Kidney epithelial cell (primary cell): Measurements from ENCODE around the gene NPHP3. TPM values are rescaled to one million over a fixed set of nuclear protein-coding genes. Genes with fewer than 3 reads are reported as not detected.

Experiments used
- DNase-seq: peaks from one replicate; pipeline ENCODE4 v3.0.0-alpha.2; 2010; ENCODE audit warnings: low read depth
- H3K27me3 ChIP-seq: 2 replicates; pipeline ENCODE4 v1.6.0; 2011; ENCODE audit warnings: low read length; ENCODE audit not compliant: control insufficient read depth, insufficient read depth
- H3K36me3 ChIP-seq: 2 replicates; pipeline ENCODE4 v1.5.1; 2011; ENCODE audit warnings: low read length; ENCODE audit not compliant: control insufficient read depth, insufficient read depth
- H3K4me3 ChIP-seq: 2 replicates; pipeline ENCODE4 v1.5.1; 2011; ENCODE audit warnings: low read depth, mild to moderate bottlenecking, control low read depth, low read length
- CTCF ChIP-seq: IDR thresholded peaks from 2 replicates; pipeline ENCODE4 v1.5.1; 2011; ENCODE audit warnings: mild to moderate bottlenecking, moderate library complexity, low read length, control low read depth, inconsistent platforms; ENCODE audit not compliant: insufficient read depth, poor library complexity, severe bottlenecking
- total RNA-seq: library from RNA; depleted of rRNA; stranded (reverse); fragments of >200 nt; gene quantifications from 2 replicates; pipeline ENCODE4 v1.2.3, GENCODE V29; 2015

NPHP3 gene
- total RNA-seq, 1 donor from 2014 or later, result 23.3 TPM

DNA sequence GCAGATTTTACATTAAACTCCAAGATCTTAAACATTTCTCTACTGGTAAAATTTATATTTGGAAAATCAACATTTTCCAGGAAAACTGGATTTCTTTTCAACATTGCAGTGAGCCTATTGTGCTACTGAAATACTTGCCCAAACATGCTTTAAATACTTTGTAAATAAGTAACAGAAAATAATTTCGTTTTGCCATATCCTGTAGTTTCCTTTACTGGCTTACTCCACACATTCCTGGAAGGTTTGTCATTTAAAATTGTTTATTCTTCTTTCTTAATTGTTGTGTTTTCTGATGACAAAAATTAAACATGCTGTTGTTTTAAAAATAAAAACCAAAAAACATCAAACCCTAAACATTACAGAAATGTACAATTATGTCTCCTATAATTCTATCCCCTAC, 84.6 kb downstream of the NPHP3 start:
- no peaks in the 10 kb centered on the region for H3K36me3 ChIP-seq
- no peak overlapping the region for H3K4me3 ChIP-seq
- no peaks in the 10 kb centered on the region for H3K27me3 ChIP-seq
- DNase-seq, result no peak
- no peak for TF ChIP-seq CTCF

GRCh38 chr3:132635052-132635451, 87.2 kb downstream of the NPHP3 start:
- no peak overlapping the region for H3K4me3 ChIP-seq
- no peaks in the 10 kb centered on the region for H3K27me3 ChIP-seq
- no peak for DNase-seq
- no peaks in the 10 kb centered on the region for H3K36me3 ChIP-seq
- TF ChIP-seq CTCF, result no peak

Other genes with a start within 250 kb of the NPHP3 start
- not detected in 2 replicates for gene ACKR4, start 125.1 kb downstream of the NPHP3 start, total RNA-seq
- gene ACAD11, start 62.6 kb downstream of the NPHP3 start, total RNA-seq, result 15.2 and 24.7 TPM in 2 replicates
- 20.6 and 37.3 TPM in 2 replicates for gene UBA5, start 62.1 kb downstream of the NPHP3 start, total RNA-seq